IMR-90 (cell line): ENCODE results near the gene TUBB2B. TPM values are rescaled to one million over a fixed set of nuclear protein-coding genes. Genes with fewer than 3 reads are reported as not detected.

Source experiments
- ATAC-seq: fragments of 200-7000 bp; cut with Tn5 transposase; 2 replicates; pipeline ENCODE4 v1.9.1; 2020; ENCODE audit warnings: low read depth, mild to moderate bottlenecking, moderate library complexity
- BruUV-seq: library from RNA; stranded (reverse); fragments of 400-500 nt; replicated peaks from 2 replicates; lab custom pipeline; 2021; lab: Mats Ljungman, UMichigan
- CTCF ChIA-PET: fragments of 300-600 bp; formaldehyde crosslinking; extraction: SDS; loops from one replicate; lab custom pipeline; 2021; ENCODE audit warnings: antibody characterized with exemption; lab: Yijun Ruan, JAX
- POLR2A ChIA-PET: fragments of 300-600 bp; sonication (Branson Sonifier 250); formaldehyde crosslinking; loops from one replicate; lab custom pipeline; 2022; ENCODE audit warnings: antibody characterized with exemption; ENCODE audit not compliant: unreplicated experiment; lab: Charles Lee
- DNase-seq: peaks from one replicate; pipeline ENCODE4 v3.0.0; 2013
- H2AFZ ChIP-seq: replicated peaks from 2 replicates; pipeline ENCODE3; 2013; ENCODE audit warnings: low read length, mild to moderate bottlenecking; ENCODE audit not compliant: poor library complexity
- H2AK5ac ChIP-seq: 2 replicates; pipeline ENCODE4 v1.6.1; 2013; ENCODE audit warnings: low read depth, low read length, inconsistent platforms
- H2AK9ac ChIP-seq: replicated peaks from 2 replicates; pipeline ENCODE3; 2013; ENCODE audit warnings: mild to moderate bottlenecking, low read depth, low read length, moderate library complexity; ENCODE audit not compliant: poor library complexity
- H2BK120ac ChIP-seq: 2 replicates; pipeline ENCODE4 v1.6.1; 2013; ENCODE audit warnings: low read depth, low read length, inconsistent platforms
- H2BK15ac ChIP-seq: 3 replicates; pipeline ENCODE4 v1.6.1; 2013; ENCODE audit warnings: low read depth, low read length, inconsistent platforms
- H2BK20ac ChIP-seq: 2 replicates; pipeline ENCODE4 v1.6.1; 2013; ENCODE audit warnings: low read depth, mild to moderate bottlenecking, inconsistent platforms, low read length, moderate library complexity
- H2BK5ac ChIP-seq: 2 replicates; pipeline ENCODE4 v1.6.1; 2013; ENCODE audit warnings: mild to moderate bottlenecking, low read depth, low read length, inconsistent platforms; ENCODE audit not compliant: poor library complexity, severe bottlenecking
- H3K14ac ChIP-seq: replicated peaks from 2 replicates; pipeline ENCODE4 v1.6.1; 2013; ENCODE audit warnings: low read depth, low read length, inconsistent platforms
- H3K18ac ChIP-seq: 2 replicates; pipeline ENCODE4 v1.6.1; 2013; ENCODE audit warnings: low read depth, low read length, control low read depth
- H3K23ac ChIP-seq: 2 replicates; pipeline ENCODE4 v1.6.1; 2013; ENCODE audit warnings: low read depth, low read length, inconsistent platforms
- H3K27ac ChIP-seq: 2 replicates; pipeline ENCODE4 v1.5.1; 2013; ENCODE audit warnings: mild to moderate bottlenecking, control low read depth, low read length; ENCODE audit not compliant: insufficient read depth
- H3K27me3 ChIP-seq: 2 replicates; pipeline ENCODE4 v1.6.1; 2013; ENCODE audit warnings: low read length; ENCODE audit not compliant: control insufficient read depth, insufficient read depth
- H3K36me3 ChIP-seq: 2 replicates; pipeline ENCODE4 v1.6.1; 2013; ENCODE audit warnings: low read length, mixed read lengths; ENCODE audit not compliant: control insufficient read depth, insufficient read depth
- H3K4ac ChIP-seq: 2 replicates; pipeline ENCODE4 v1.6.1; 2013; ENCODE audit warnings: low read depth, low read length, inconsistent platforms
- H3K4me1 ChIP-seq: 2 replicates; pipeline ENCODE4 v1.6.1; 2013; ENCODE audit warnings: low read length, mixed read lengths; ENCODE audit not compliant: control insufficient read depth, insufficient read depth
- H3K4me2 ChIP-seq: 2 replicates; pipeline ENCODE4 v1.6.1; 2013; ENCODE audit warnings: low read depth, mild to moderate bottlenecking, control low read depth, low read length, moderate library complexity
- H3K4me3 ChIP-seq: 2 replicates; pipeline ENCODE4 v1.5.1; 2013; ENCODE audit warnings: low read depth, mild to moderate bottlenecking, control low read depth, low read length, moderate library complexity; ENCODE audit not compliant: insufficient read depth
- H3K56ac ChIP-seq: 2 replicates; pipeline ENCODE4 v1.6.1; 2013; ENCODE audit warnings: low read length, inconsistent platforms; ENCODE audit not compliant: insufficient read depth; ENCODE audit errors: extremely low read depth
- H3K79me1 ChIP-seq, 2 experiments: 2 replicates each; pipeline ENCODE4 v1.6.1; 2013; ENCODE audit warnings: low read length in 2 of 2, inconsistent platforms in 1 of 2, low read depth in 1 of 2
- H3K9ac ChIP-seq: 2 replicates; pipeline ENCODE4 v1.6.1; 2013; ENCODE audit warnings: low read depth, low read length, control low read depth
- H3K9me1 ChIP-seq: 2 replicates; pipeline ENCODE4 v1.6.1; 2013; ENCODE audit warnings: low read length, inconsistent platforms; ENCODE audit not compliant: insufficient read depth
- H3K9me3 ChIP-seq: 2 replicates; pipeline ENCODE4 v1.6.1; 2013; ENCODE audit warnings: low read length; ENCODE audit not compliant: control insufficient read depth, insufficient read depth
- H4K20me1 ChIP-seq: 2 replicates; pipeline ENCODE4 v1.6.1; 2013; ENCODE audit warnings: low read length, inconsistent platforms; ENCODE audit not compliant: insufficient read depth
- H4K5ac ChIP-seq: 2 replicates; pipeline ENCODE4 v1.6.1; 2013; ENCODE audit warnings: mild to moderate bottlenecking, low read depth, low read length, control low read depth
- H4K8ac ChIP-seq, 2 experiments: 2 replicates each; pipeline ENCODE4 v1.6.1; 2013; ENCODE audit warnings: low read depth in 2 of 2, low read length in 2 of 2, control low read depth in 1 of 2, inconsistent platforms in 1 of 2
- H4K91ac ChIP-seq: 2 replicates; pipeline ENCODE4 v1.6.1; 2013; ENCODE audit warnings: low read depth, low read length, inconsistent platforms; ENCODE audit not compliant: insufficient read depth
- CEBPB ChIP-seq: IDR thresholded peaks from 2 replicates; pipeline ENCODE4 v1.6.1; 2012; ENCODE audit warnings: low read depth, low read length, improper control_type of control experiment
- MAFK ChIP-seq: IDR thresholded peaks from 2 replicates; pipeline ENCODE4 v1.6.1; 2012; ENCODE audit warnings: low read depth, low read length, improper control_type of control experiment
- MAZ ChIP-seq: IDR thresholded peaks from 2 replicates; pipeline ENCODE4 v1.6.1; 2012; ENCODE audit warnings: low read depth, mild to moderate bottlenecking, low read length, improper control_type of control experiment, moderate library complexity, borderline replicate concordance
- NFE2L2 ChIP-seq: fragments of 150-350 bp; IDR thresholded peaks from 2 replicates; pipeline ENCODE4 v1.6.1; 2016; ENCODE audit warnings: low read depth, mild to moderate bottlenecking, low read length
- RCOR1 ChIP-seq: IDR thresholded peaks from 2 replicates; pipeline ENCODE4 v1.6.1; 2012; ENCODE audit warnings: mild to moderate bottlenecking, low read length, improper control_type of control experiment; ENCODE audit not compliant: insufficient replicate concordance
- dilution Hi-C: fragments of 300-500 bp; cut with HindIII; formaldehyde crosslinking; loops from one replicate; pipeline ENCODE4 v1.14.3; 2018; ENCODE audit warnings: low sequenced_read_pairs; ENCODE audit not compliant: unreplicated experiment
- in situ Hi-C: fragments of 300-500 bp; cut with MboI; formaldehyde crosslinking; loops from 3 replicates; pipeline ENCODE4 v1.14.3; 2019; ENCODE audit warnings: low sequenced_read_pairs, inconsistent platforms, mixed read lengths
- intact Hi-C: fragments of 100-400 bp; cut with micrococcal nuclease; formaldehyde crosslinking; loops from 2 replicates; pipeline ENCODE4 v1.10.0; 2022
- polyA plus RNA-seq, 3 experiments: library from polyadenylated mRNA; depleted of rRNA; stranded (reverse); fragments of >200 nt; gene quantifications; 2 replicates each; pipeline ENCODE4 v1.2.3, GENCODE V29; 2012; ENCODE audit warnings: low replicate concordance in 1 of 3
- total RNA-seq: library from RNA; depleted of rRNA; stranded (reverse); fragments of >200 nt; gene quantifications from 2 replicates; pipeline ENCODE4 v1.2.3, GENCODE V29; 2012

TUBB2B gene
- total and polyA plus RNA-seq, 2 of the 4 experiments (the other 2 are of a cell fraction), result 13.6 to 21.1 TPM

GRCh38 chr6:3200682-3201081, 26.8 kb downstream of the TUBB2B start:
- TF ChIP-seq MAZ (no peak), MAFK (no peak), RCOR1 (no peak), NFE2L2 (no peak), CEBPB (no peak)
- Histone ChIP-seq H3K23ac (no peak overlapping the region), H3K18ac (no peak overlapping the region), H2AK5ac (no peak overlapping the region), H3K27me3 (peaks cover 4% of the 10 kb centered on the region; the same call in 1 of the 2 replicates), H3K9me1 (no peaks in the 10 kb centered on the region; the same call in none of the 2 replicates), H3K4ac (no peak overlapping the region), H3K9ac (no peak overlapping the region), H2BK20ac (no peak overlapping the region), H4K91ac (no peak overlapping the region), H3K4me2 (no peak overlapping the region), H2BK15ac (no peak overlapping the region), H3K4me3 (no peak overlapping the region), H4K5ac (no peak overlapping the region), H4K8ac (no peak overlapping the region), H3K9me3 (no peaks in the 10 kb centered on the region), H2BK5ac (no peak overlapping the region), H3K27ac (no peak overlapping the region), H3K14ac (no peak overlapping the region), H2AK9ac (no peak overlapping the region), H3K36me3 (no peaks in the 10 kb centered on the region), H3K79me1 (no peaks in the 10 kb centered on the region), H3K56ac (no peak overlapping the region), H2AFZ (no peak overlapping the region), H2BK120ac (no peak overlapping the region), H3K4me1 (peaks cover 3% of the 10 kb centered on the region; the same call in 1 of the 2 replicates), H4K20me1 (no peaks in the 10 kb centered on the region)
- in situ Hi-C loops, result no loop called here
- ChIA-PET CTCF (interaction anchor here (1.2 kb wide), 1 partner anchor 18 kb away, joined by 9 read pairs; no protein-coding TSS in a partner anchor), POLR2A (no interaction called here)
- DNase-seq, result no peak
- dilution Hi-C loops, result no loop called here
- ATAC-seq, result no peak
- BruUV-seq, result no TSS peak
- intact Hi-C loops, result no loop called here
